ENCODE results near the gene SPCS1.

Gene SPCS1

GRCh38 chr3:52694528-52695189 is 11.2 kb upstream of the SPCS1 start:
- Histone ChIP-seq H3K4me1 (ENCODE audit: low read length) (peaks cover 36% of the 10 kb centered on the region), H3K36me3 (replicated peaks; ENCODE audit: low read depth, low read length) (peaks cover 76% of the 10 kb centered on the region), H3K79me2 (ENCODE audit: low read length) (peaks cover 30% of the 10 kb centered on the region), H3K4me2 (ENCODE audit: low read length) (no peak overlapping the region), H2AFZ (ENCODE audit: low read depth, low read length) (no peak overlapping the region), H3K4me3 (ENCODE audit: low read length) (no peak overlapping the region), H4K20me1 (ENCODE audit: insufficient read depth, low read length) (peaks cover 43% of the 10 kb centered on the region), H3K9ac (ENCODE audit: low read length) (no peak overlapping the region), H3K27ac (ENCODE audit: low read length) (no peak overlapping the region), H3K9me3 (ENCODE audit: insufficient read depth, low read length) (no peaks in the 10 kb centered on the region), H3K27me3 (ENCODE audit: low read depth, low read length) (no peaks in the 10 kb centered on the region)
- TF ChIP-seq CTCF (IDR thresholded peaks at IDR 0.05; ENCODE audit: low read depth, low read length) (no peak), EZH2phosphoT487 (IDR thresholded peaks at IDR 0.05; ENCODE audit: low read depth) (no peak)

- TF ChIP-seq CTCF (IDR thresholded peaks at IDR 0.05; ENCODE audit: low read depth, low read length) (no peak), EZH2phosphoT487 (IDR thresholded peaks at IDR 0.05; ENCODE audit: low read depth) (no peak)
- H3K79me2 ChIP-seq (ENCODE audit: low read length): peaks cover 20% of the 10 kb centered on the region
- H2AFZ ChIP-seq (ENCODE audit: low read depth, low read length): no peak overlapping the region
- H3K9ac ChIP-seq (ENCODE audit: low read length): 0 out of 2 replicates have a peak overlapping the region, but pooled peaks have one; percentile 6
- peaks cover 64% of the 10 kb centered on the region for H3K36me3 ChIP-seq (replicated peaks; ENCODE audit: low read depth, low read length)
- H3K27me3 ChIP-seq (ENCODE audit: low read depth, low read length): no peaks in the 10 kb centered on the region
- H3K4me2 ChIP-seq (ENCODE audit: low read length): peak overlapping the region; percentile 25
- no peak overlapping the region for H3K4me3 ChIP-seq (ENCODE audit: low read length)
- H3K4me1 ChIP-seq (ENCODE audit: low read length): peaks cover 34% of the 10 kb centered on the region
- H4K20me1 ChIP-seq (ENCODE audit: insufficient read depth, low read length): peaks cover 39% of the 10 kb centered on the region
- peak overlapping the region; percentile 75 for H3K27ac ChIP-seq (ENCODE audit: low read length)
- no peaks in the 10 kb centered on the region for H3K9me3 ChIP-seq (ENCODE audit: insufficient read depth, low read length)
Measured at GRCh38 chr3:52695798-52696671, 9.9 kb upstream of the SPCS1 start.

- Histone ChIP-seq H2AFZ (ENCODE audit: low read depth, low read length) (no peak overlapping the region), H3K27ac (ENCODE audit: low read length) (peak overlapping the region; percentile 75), H3K4me3 (ENCODE audit: low read length) (no peak overlapping the region), H3K9me3 (ENCODE audit: insufficient read depth, low read length) (no peaks in the 10 kb centered on the region), H3K4me1 (ENCODE audit: low read length) (peaks cover 34% of the 10 kb centered on the region), H3K36me3 (replicated peaks; ENCODE audit: low read depth, low read length) (peaks cover 57% of the 10 kb centered on the region), H3K27me3 (ENCODE audit: low read depth, low read length) (no peaks in the 10 kb centered on the region), H4K20me1 (ENCODE audit: insufficient read depth, low read length) (peaks cover 34% of the 10 kb centered on the region), H3K4me2 (ENCODE audit: low read length) (peak overlapping the region; percentile 25), H3K9ac (ENCODE audit: low read length) (peak overlapping the region; percentile 6; the same call in 1 of the 2 replicates), H3K79me2 (ENCODE audit: low read length) (peaks cover 17% of the 10 kb centered on the region)
- TF ChIP-seq CTCF (IDR thresholded peaks at IDR 0.05; ENCODE audit: low read depth, low read length): no peak
- no peak for TF ChIP-seq EZH2phosphoT487 (IDR thresholded peaks at IDR 0.05; ENCODE audit: low read depth)
Measured at GRCh38 chr3:52696830-52697631, 8.9 kb upstream of the SPCS1 start.

All from OCI-LY3 (cell line).